Testis (tissue), 5 donors: ENCODE results near the gene CXCL3. TPM values are rescaled to one million over a fixed set of nuclear protein-coding genes. Genes with fewer than 3 reads are reported as not detected.
A peak's percentile ranks its signal among the peaks of the same experiment; 100 is the strongest.

Experiments
- DNase-seq: peaks from one replicate; pipeline ENCODE4 v3.0.0-alpha.2; 2019
- H3K27ac ChIP-seq, 2 donors: fragments of 200-600 bp; sonication (generic); one replicate each; pipeline ENCODE4 v1.5.1; 2019
- H3K27me3 ChIP-seq: fragments of 200-600 bp; sonication (generic); one replicate; pipeline ENCODE4 v1.5.1; 2019
- H3K36me3 ChIP-seq: fragments of 200-600 bp; sonication (generic); one replicate; pipeline ENCODE4 v1.5.1; 2017; ENCODE audit warnings: low read depth; ENCODE audit errors: missing control alignments
- H3K4me1 ChIP-seq: fragments of 200-600 bp; sonication (generic); one replicate; pipeline ENCODE4 v1.5.1; 2019
- H3K4me3 ChIP-seq, 2 donors: fragments of 200-600 bp; sonication (generic); one replicate each; pipeline ENCODE4 v1.5.1; 2017 to 2019
- H3K9me3 ChIP-seq: fragments of 200-600 bp; sonication (generic); one replicate; pipeline ENCODE4 v1.5.1; 2017
- POLR2A ChIP-seq: fragments of 450-650 bp; IDR thresholded peaks from one replicate; pipeline ENCODE4 v1.6.1; 2017; ENCODE audit warnings: antibody characterized with exemption, mild to moderate bottlenecking, moderate library complexity
- WGBS, 2 donors: methylation state at CpG; one replicate each; pipeline ENCODE4 v1.1.5; 2018; 5-methylcytosine and 5-hydroxymethylcytosine counted together
- intact Hi-C: fragments of 100-400 bp; cut with DNase I; formaldehyde crosslinking; loops from one replicate; pipeline ENCODE4 v1.15.1; 2023; ENCODE audit warnings: low total_unique reads
- long read RNA-seq, 2 donors: transcript quantifications; one replicate each; lab custom pipeline, GENCODE V29; 2026
- polyA plus RNA-seq: library from polyadenylated mRNA; stranded (reverse); fragments of 350-450 nt; fragmentation: Illumina TruSeq; extraction: RNeasy Lipid Tissue Mini Kit (QIAGEN cat#74804); gene quantifications from one replicate; pipeline ENCODE4 v1.2.3, GENCODE V29; 2014; ENCODE audit warnings: low read depth, low replicate concordance; ENCODE audit not compliant: insufficient read depth
- total RNA-seq, 2 donors: library from RNA; depleted of rRNA; stranded (reverse); fragments of >200 nt; gene quantifications; one replicate each; pipeline ENCODE4 v1.2.3, GENCODE V29; 2016
- TF ChIP-seq, protein P1 (sequence below), 3 experiments: fragments of 450-650 bp in 2 of 3; fragments of 200-600 bp in 1 of 3; sonication (generic) in 1 of 3; IDR thresholded peaks; one replicate each; pipeline ENCODE4 v1.5.1; 2016 to 2019; ENCODE audit warnings: antibody characterized with exemption in 3 of 3, mild to moderate bottlenecking in 2 of 3, moderate library complexity in 1 of 3

CXCL3 gene
- total RNA-seq (under 1 TPM in 1 of 2 donors, not detected in 1; 0.68 TPM), polyA plus RNA-seq (1.1 TPM)
- long read RNA-seq, donor 1, result 0 reads
- long read RNA-seq, donor 2, result 0 reads

DNA sequence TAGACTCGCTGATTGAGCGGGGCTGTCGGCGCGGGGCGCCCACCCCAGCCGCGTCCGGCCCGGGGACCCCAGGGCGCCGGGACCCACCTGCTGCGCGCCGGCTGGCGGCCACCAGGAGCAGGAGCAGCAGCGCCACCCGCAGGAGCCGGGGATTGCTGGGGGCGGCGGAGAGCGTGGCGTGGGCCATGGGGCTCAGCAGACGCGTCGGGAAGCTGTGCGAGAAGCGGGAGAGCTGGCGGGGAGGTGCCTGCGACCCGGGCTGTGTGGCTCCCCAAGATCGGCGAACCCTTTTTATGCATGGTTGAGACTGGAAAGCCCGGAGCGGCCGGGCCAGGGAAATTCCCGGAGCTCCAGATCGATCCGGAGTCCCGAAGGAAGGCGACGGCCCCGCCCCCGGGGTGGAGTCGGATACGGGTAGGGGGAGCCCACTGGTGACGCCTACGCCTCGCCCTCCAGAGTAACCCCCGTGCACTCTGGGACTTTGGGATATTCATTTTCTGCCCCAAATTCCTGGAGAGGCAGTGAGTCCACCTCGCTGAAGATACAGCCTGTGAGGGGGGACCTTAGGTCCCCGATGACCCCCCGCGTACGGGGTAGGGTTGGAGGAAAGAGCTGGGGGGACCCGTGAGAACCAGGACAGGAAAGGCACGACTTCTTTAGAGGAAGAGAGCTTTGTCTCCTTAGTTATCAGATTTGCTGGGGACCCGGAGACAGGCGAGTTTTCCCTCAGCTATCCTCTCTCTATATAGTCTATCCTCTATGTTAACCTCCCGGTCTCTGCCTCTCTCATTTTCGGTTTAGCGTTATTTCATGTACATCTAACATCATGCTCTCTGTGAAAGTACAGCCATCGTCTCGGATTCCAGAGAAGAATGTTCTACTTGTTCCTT, at the start of gene CXCL3:
Gene CXCL3, minus strand, starts transcription at position 265 of the 890 bp plus-strand sequence. Its CDS starts 78 bp downstream, at position 187.
- Histone ChIP-seq H3K27ac (peak within 1 kb of the TSS in 1 of 2 donors; percentile 50), H3K4me1 (peaks cover 6% of the 10 kb centered on the region), H3K4me3 (peak within 1 kb of the TSS; percentile 57 to 71), H3K27me3 (no peaks in the 10 kb centered on the region), H3K9me3 (no peaks in the 10 kb centered on the region), H3K36me3 (no peaks in the 10 kb centered on the region)
- WGBS, 2 donors, result 1% methylated on average over 13 to 61 of the region's 64 CpGs
- no peak for TF ChIP-seq POLR2A
- TF ChIP-seq, protein P1, sequence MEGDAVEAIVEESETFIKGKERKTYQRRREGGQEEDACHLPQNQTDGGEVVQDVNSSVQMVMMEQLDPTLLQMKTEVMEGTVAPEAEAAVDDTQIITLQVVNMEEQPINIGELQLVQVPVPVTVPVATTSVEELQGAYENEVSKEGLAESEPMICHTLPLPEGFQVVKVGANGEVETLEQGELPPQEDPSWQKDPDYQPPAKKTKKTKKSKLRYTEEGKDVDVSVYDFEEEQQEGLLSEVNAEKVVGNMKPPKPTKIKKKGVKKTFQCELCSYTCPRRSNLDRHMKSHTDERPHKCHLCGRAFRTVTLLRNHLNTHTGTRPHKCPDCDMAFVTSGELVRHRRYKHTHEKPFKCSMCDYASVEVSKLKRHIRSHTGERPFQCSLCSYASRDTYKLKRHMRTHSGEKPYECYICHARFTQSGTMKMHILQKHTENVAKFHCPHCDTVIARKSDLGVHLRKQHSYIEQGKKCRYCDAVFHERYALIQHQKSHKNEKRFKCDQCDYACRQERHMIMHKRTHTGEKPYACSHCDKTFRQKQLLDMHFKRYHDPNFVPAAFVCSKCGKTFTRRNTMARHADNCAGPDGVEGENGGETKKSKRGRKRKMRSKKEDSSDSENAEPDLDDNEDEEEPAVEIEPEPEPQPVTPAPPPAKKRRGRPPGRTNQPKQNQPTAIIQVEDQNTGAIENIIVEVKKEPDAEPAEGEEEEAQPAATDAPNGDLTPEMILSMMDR (IDR thresholded peaks at IDR 0.05), result peak; percentile 14 to 37 (median 20)
- intact Hi-C loops, result no loop called here
- peak; percentile 67 for DNase-seq

DNA sequence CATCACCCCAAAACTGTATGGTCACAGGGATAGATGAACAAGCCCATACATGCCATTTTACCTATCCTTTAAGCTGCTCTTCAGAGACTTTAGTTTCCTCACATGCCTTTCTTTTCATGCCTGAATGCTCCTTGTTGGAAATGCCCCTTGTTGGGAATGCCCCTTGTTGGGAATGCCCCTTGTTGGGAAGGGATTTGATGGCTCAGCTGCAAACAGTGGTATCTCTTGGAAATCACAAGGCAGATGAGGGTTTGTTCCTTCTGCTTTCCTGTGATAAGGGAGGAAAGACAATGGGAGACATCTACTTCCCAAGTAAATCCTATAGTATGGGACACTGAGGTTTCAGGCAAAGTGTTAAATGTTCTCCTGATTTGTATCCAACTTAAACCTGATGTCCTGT, 49.0 kb upstream of the CXCL3 start:
- DNase-seq, result no peak
- no peak overlapping the region for H3K4me3 ChIP-seq
- TF ChIP-seq, protein P1 (IDR thresholded peaks at IDR 0.05), result no peak
- no peak for TF ChIP-seq POLR2A
- no peaks in the 10 kb centered on the region for H3K36me3 ChIP-seq
- no peaks in the 10 kb centered on the region for H3K4me1 ChIP-seq
- intact Hi-C loops, result no loop called here
- H3K27ac ChIP-seq, result no peak overlapping the region
- H3K9me3 ChIP-seq, result no peaks in the 10 kb centered on the region
- H3K27me3 ChIP-seq, result no peaks in the 10 kb centered on the region

GRCh38 chr4:74085669-74086068, 47.2 kb upstream of the CXCL3 start:
- Histone ChIP-seq H3K27me3 (no peaks in the 10 kb centered on the region), H3K4me3 (no peak overlapping the region), H3K9me3 (no peaks in the 10 kb centered on the region), H3K36me3 (no peaks in the 10 kb centered on the region), H3K27ac (no peak overlapping the region), H3K4me1 (no peaks in the 10 kb centered on the region)
- no peak for DNase-seq
- intact Hi-C loops, result no loop called here
- TF ChIP-seq, protein P1 (IDR thresholded peaks at IDR 0.05), result no peak
- TF ChIP-seq POLR2A, result no peak
- 79 to 84% methylated on average over 4 of the region's 4 CpGs for WGBS, 2 donors

DNA sequence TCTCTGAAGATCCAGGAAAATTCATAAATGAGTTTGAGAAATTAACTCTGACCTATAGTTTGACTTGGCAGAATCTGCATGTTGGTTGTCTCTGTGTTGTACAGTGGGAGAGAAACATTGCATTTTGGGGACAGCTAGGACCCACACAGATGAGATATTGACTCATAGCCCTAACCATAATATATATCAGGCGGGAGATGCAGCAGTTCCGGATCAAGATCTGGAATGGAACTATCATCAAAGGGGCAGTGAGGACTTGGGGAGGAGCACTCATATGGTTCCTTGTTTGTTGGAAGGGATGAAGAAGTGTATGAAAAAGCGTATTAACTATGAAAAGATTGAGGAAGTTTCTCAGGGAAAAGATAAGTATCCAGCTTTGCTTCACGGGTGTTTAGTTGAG, 46.5 kb upstream of the CXCL3 start:
- 74 to 90% methylated on average over 4 of the region's 4 CpGs for WGBS, 2 donors
- Histone ChIP-seq H3K27ac (no peak overlapping the region), H3K4me3 (no peak overlapping the region), H3K4me1 (no peaks in the 10 kb centered on the region), H3K27me3 (no peaks in the 10 kb centered on the region), H3K9me3 (no peaks in the 10 kb centered on the region), H3K36me3 (no peaks in the 10 kb centered on the region)
- TF ChIP-seq POLR2A, result no peak
- TF ChIP-seq, protein P1 (IDR thresholded peaks at IDR 0.05), result no peak
- DNase-seq, result no peak
- intact Hi-C loops, result no loop called here
